T-helper 2 cell treated with Interferon-gamma antibody and Interleukin-4, amounts not matched to agents 100 ng/mL and 5 ng/mL, for 36 hours (primary cell): ENCODE data around the gene HK2. TPM values are rescaled to one million over a fixed set of nuclear protein-coding genes. Genes with fewer than 3 reads are reported as not detected.
"Not testable (repeated sequence)": the region's sequence is repeated elsewhere in the genome, so short reads cannot be mapped to it uniquely, and the experiment has no call there.

Source experiments
- intact Hi-C: fragments of 100-400 bp; cut with micrococcal nuclease; formaldehyde crosslinking; loops from one replicate; pipeline ENCODE4 v1.15.1; 2023
- total RNA-seq: library from RNA; stranded (reverse); gene quantifications from 2 replicates; pipeline ENCODE4 v1.2.3, GENCODE V29; 2022

HK2 gene
- total RNA-seq, 1 donor from 2014 or later: 34.2 TPM

DNA sequence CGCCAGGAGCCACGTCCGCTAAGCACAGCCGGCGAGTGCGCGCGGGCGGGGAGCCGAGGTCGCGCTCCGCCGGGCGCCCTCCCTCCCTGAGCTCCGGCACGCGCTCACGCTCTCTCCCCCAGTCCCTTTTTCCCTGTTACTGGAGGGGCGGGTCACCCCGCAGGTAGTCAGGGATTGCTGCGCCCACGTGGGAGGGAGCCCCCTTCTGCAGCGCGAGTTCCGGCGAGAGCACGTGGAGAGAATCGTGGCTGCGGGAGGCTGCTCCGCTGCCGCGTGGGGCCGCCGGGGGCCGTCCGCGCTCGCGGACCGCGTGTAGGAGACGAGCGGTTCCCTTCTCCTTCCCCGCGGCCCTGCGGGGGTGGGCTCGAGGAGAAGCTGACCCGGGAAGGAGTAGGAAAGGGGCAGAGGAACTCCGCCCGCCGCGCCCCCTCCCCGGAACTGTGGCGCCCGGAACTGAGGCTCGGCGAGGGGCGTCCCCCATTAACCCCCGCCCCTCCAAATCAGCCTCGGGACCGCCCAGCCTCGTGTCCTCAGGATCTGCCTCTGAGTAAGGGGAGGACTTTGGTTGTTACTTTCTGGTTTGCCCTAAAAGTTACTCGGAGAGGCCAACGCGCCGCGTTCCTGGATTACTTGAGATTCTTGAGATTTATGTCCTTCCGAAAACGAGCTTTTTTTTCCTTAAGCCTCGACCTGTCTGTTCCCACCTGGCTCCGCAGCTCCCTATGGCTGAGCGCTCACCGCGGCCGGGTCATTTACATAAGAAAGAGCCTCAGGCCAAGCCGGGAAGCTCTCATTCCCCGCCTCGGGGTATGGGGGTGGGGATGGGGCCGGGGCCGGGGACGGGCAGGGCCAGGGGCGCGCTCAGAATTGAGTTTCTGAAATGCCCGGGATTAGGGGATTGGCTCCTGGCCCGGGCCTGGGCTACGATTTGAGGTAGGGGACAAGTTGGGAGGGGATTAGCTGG, 1.1 kb downstream of the HK2 start:
- intact Hi-C loops: loop anchor here (1.0 to 10.0 kb wide), 6 partner anchors 124 to 1450 kb away; partner anchors contain the start of genes ALMS1, DOK1, LOXL3 and PCGF1

DNA sequence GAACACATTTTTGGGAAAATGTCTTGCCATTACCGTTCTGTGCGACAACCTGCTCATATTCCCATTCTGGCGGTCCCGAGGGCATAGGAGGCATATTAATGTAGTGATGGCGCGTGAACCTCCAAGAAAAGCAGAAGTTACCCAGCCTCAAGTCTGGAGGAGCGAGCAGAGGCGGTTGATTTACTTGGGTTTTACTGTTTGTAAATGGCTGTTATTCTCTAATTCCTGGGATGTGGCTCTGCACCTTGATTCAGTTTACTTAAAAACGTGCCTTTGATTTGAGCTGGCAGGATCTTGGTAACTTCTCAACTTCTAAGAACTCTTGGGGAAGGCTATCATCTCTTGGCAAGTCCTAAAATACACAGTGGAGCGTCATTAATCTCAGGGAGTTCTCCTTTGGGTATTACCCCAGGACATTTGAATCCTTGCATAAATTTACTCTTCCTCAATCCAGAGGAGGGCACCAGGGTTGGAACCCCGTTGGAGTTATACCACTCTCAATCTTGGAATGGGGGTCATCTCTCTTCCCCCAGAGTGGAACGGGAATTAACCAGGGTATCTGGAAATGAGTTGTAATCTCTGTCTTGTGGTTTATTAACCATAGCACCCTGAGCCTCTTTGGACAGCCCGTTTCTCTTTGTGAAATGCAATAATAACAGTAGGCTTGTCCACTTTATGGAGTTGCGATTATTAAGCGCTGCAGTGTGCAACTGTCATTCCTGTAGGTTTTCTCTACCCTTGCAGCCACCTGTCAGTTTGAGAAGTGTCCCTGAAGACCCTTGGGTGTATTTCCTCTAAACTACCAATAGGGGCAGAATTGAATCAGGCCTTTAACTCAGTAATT, 2.1 kb downstream of the HK2 start:
- intact Hi-C loops: loop anchor here (1.0 to 10.0 kb wide), 10 partner anchors 8 to 1451 kb away; partner anchors contain the start of genes ALMS1, DOK1, LOXL3 and PCGF1

DNA sequence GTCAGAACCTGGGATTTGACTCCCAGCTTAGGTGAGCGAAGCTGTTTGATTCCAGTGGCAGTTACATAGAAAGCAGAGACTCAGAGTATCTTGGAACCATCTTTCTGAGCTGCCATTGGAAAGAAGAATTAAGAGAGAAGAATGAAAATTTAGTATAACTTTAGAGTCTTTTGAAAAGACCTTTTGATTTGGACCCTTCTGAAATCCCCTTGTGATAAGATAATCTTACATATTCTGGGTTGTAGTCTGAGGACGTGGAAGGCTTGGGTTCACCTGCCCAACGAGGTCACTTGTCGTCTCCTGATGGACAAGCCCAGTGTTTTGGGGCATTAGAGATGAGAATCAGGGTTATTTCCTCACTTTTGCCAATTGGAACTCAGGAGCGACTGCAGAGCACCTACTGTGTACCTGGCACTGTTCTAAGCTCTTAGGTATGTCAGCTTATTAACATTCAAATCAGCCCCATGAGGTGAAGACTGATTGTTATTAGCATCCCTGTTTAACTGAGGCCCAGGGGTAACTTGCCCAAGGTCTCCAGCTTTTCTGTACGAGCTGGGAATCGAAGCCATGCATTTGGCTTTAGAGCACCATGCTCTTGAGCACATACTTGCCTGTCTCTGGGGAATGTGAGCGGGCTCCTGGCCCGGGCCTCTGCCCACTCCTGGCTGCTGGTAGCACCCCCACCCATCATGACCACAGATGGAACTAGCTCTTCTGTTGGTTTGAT, 2.9 kb downstream of the HK2 start:
- intact Hi-C loops: loop anchor here (1.0 to 10.0 kb wide), 7 partner anchors 7 to 1452 kb away; partner anchors contain the start of genes ALMS1, DOK1, LOXL3 and PCGF1

DNA sequence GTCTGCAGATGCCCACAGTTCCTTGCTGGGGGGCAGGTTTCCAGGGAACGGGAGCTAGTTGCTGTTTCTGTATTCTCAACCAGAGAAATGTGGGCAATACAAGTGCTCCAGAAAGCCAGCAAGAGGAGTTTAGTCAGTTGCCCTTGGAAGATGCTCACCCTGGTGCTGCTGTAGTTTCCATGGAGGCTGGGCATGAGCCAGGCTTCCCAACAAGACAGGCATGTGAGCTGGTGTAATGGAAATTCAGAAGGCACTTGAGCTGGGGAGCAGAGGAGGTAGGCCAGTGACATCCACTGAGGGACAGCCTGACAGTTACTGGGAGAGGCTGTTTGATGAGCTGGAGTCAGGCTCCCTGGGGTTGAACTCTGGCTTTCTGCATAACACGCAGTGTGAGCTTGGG, 7.7 kb downstream of the HK2 start:
- intact Hi-C loops: no loop called here

DNA sequence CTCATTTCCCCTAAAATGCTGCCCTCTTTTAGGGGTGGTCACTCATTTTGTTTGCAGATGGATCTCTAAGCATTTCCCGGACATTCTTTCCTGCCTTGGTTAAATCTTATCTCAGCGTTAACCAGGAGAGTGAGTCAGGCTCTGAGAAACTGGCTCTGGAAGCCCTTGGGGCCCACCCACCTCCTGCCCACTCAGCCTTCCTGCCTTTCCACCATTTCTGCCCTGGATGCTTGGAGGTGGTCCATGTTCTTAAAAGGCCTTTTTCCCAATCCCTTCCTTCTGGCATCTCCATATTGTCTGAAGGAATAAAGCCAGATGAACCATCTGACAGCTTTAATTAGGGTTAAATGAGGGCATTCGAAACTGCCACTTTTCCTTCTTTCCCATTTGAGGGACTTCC, 9.5 kb downstream of the HK2 start:
- intact Hi-C loops: no loop called here

DNA sequence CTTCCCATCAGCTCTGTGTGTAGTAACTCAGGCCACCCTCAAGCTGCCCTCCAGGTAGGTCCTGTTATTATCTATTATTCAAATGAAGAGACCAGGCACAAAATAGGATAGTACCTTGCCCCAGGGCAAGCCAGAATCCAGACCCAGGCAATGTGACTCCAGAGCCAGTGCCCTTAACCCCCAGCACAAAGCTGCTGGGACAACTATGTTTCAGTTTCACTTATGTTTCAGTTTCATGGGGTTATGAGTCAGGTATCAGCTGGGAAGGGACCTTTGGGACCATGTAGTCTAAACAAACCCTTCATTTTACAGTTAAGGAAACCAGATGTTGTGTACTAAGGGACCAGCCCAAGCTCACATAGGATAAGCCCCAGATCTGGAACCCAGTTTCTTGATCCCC, 10.0 kb downstream of the HK2 start:
- intact Hi-C loops: loop anchor here (1.0 kb wide), 1 partner anchor 8 kb away; no protein-coding TSS in a partner anchor

DNA sequence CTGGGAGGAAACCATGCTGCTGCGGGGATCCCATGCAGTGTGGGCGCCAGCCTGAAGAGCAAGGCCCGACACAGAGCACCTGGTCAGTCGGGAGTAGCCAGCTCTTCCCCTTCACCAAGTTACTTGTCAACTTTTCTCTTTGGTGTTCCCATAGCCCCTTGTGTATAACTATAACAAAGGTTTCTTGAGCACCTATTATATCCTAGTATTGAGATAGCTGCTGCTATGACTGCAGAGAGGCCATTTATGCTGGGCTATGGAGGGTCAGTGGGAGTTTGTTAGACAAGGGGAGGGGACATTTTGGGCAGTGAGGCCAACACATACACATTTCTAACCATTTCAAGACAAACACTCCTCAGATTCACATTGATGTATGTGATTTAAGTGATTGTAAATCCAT, 10.8 kb downstream of the HK2 start:
- intact Hi-C loops: loop anchor here (1.0 kb wide), 1 partner anchor 8 kb away; no protein-coding TSS in a partner anchor

DNA sequence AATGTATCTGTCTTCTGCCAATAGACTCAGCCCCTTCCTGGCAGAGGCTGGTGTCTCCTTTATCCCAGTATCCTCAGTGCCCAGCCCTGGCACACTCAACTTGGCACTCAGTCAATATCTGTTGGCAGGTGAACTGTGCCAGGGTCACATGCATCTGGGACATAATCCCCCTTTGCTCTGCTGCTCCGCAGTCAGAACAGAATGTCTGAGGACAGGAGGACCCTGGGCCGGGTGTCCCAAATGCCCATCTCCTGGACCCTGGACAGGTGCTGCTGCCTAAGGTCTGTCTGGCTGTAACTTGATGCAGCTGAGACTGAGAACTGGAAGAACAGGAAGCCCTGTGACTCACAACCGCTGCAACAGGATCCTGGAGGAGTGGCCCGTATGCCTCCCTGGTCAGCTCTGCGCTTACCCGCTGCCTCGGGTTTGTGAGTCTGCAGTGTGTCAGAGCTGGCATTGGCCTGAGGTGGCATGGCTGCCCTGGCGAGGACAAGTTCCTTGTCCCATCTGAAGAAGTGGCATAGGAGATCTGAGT, 11.4 kb downstream of the HK2 start:
- intact Hi-C loops: no loop called here

DNA sequence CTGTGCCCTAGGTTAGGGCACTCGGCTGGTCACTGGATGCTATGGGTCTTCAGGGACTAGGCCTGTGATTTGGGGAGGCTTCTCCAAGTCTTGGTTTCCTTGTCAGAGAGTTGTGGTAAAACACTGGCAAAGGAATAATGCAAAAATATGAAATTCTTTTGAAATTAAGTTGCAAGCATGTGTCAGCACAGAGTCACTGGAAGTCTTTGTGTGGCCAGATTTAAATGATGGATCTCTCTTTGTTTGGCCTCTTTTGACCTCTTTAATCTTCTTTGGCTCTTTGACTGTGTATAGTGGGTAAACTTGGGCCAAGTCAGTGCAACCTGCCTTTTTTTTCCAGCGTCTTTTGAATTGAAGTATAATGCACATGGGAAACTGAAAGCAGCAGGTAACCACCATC, 12.1 kb downstream of the HK2 start:
- intact Hi-C loops: no loop called here

DNA sequence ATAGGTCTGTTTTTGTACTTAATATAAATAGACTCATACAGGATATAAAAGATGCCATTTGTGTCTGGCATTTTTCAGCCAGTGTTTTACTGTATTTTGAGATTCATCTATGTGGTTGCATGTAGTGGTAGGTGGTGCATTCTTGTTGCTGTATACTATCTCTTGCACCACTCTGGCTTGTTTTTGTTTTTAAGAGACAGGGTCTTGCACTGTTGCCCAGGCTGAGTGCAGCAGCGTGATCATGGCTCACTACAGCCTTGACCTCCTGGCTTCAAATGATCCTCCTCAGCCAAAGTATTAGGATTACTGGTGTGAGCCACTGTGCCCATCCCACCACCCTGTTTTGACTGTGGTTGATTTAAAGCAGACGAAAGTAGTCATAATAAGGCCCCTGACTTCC, 12.6 kb downstream of the HK2 start:
- intact Hi-C loops: no loop called here

DNA sequence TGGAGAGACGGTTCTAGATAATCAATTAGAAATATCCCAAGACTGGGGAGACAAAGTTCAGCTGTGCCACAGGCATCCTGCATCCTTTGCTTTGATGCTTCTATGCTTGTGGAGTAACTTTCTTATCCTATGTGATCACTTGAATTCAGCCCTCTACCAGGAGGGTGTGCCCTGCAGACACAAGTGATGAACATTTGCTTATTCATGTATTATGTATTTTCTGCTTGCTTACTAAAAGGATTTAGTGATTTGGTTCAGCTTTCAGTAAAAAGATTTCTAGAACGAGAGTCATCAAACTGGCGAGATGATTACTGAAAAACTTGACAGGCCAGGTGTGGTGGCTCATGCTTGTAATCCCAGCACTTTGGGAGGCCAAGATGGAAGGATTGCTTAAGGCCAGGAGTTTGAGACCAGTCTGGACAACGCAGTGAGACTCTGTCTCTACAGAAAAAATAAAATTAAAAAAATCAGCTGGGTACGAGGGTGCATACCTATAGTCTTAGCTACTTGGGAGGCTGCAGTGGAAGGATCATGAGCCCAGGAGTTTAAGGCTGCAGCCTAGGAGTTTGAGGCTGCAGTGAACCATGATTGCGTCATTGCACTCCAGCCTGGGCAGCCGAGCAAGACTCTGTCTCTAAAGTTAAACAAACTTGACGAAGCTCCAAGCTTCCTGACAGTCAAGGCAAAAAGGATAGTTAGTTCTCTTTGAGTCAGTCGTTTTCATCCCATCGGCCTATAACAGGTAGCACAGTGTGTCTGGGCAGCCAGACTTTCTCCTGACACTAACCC, 13.3 kb downstream of the HK2 start:
- intact Hi-C loops: no loop called here

DNA sequence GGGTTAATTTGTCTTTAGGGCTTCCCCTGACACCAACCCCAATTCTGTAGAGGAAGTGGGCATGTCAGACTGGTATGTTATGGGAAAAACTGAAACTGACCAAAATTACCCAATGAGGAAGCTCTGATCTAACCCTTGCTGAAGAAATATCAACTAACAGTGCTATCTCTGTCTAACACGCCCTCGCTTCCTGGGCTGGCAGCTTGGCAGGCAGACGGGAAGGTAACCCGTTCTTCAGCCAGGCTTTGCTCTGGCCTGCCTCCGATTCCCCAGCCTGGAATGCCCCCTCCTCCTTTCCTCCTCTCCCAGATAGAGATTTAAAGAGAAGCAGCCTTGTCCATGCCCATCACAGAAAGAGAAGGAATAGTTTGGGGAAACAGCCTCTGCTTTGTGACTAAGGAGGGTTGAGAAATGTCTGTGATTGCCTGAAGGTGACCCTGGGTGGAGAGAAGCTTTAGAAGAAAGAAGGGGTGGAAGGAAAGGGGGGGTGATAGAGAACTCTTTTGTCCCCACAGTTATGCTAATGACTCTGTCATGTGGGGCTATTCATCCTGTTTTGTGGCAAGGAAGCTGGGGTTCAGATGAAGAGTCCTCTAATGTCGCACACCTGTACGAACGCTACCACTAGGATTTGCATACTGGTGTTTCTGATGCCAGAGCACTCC, 15.4 kb downstream of the HK2 start:
- intact Hi-C loops: loop anchor here (1.0 kb wide), 1 partner anchor 13 kb away; no protein-coding TSS in a partner anchor

DNA sequence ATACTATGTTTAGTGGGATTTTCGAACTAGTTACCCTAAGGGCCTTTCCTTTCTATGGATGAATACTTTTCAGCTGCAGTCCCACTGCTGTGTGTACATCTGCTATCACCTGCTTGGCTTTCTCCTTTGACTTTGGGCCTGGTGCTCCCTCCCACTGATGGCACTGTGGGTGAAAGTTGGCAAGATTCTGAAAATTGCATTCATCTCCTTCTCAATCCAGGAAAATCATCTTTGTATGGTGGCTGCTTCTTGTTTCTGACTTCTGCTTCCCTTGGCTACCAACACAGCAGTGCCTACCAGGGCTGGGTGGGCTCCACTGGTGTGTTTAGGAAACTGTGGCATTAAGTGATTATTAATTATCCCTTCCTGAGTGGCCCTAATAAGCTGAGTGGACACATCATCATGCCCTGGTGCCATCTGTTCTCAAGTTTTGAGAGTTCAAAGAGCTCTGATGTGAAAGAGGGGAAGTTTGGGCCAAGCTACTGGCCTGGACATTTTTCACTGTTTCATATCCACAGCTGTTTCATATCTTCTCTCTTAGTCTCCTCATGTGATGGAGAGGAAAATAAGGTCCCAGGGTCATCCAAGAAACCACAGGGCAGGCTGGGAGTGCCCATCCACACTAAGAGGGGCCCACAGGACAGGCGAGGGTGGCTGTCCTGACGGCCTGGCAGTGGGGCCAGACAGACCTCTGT, 16.7 kb downstream of the HK2 start:
- intact Hi-C loops: no loop called here

DNA sequence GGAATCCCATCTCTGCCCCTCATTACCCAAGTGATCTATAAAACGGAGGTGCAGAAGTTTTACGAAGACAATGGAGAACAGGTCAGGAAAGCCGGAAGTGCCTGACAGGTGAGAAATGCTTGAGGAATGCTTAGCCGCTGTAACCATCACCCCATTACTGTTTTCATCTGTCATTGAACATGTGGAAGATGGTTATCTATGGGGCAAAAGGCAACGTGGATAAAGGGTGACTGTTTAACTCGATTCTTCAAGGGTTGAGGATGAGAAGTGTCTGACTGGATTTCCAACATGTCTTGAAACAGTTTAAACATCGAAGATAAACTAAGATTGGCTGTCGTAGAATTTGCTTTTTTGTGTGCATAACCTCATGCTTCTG, 17.3 kb downstream of the HK2 start:
- intact Hi-C loops: no loop called here

DNA sequence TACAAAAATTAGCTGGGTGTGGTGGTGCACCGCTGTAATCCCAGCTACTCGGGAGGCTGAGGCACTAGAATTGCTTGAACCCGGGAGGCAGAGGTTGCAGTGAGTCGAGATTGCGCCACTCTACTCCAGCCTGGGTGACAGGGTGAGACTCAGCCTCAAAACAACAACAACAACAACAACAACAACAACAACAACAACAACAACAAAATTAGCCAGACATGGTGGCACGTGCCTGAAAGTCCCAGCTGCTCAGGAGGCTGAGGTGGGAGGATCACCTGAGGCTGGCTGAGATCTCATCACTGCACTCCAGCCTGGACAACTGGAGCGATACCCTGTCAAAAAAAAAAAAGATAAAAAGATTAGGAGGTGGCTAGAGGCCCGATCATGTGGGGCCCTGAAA, 19.4 kb downstream of the HK2 start:
- intact Hi-C loops: not testable (repeated sequence)

DNA sequence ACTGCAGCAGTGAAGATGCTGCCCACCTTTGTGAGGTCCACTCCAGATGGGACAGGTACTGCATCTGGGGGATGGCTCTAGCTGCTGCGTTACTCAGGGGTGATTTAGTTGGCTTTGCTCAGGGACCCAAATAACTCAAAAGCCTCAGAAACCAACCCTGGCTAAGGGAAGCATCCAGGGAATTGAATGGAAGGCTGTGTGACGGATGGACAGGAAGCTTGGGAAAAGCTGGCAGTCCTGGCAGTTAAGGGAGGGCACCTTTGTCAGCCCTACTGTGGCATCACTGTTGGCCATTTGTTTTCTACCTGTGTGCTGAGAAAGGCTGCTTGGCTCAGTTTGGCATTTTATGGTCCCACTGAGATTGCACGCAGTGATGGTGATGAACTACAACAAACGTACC, 20.5 kb downstream of the HK2 start:
- intact Hi-C loops: no loop called here

DNA sequence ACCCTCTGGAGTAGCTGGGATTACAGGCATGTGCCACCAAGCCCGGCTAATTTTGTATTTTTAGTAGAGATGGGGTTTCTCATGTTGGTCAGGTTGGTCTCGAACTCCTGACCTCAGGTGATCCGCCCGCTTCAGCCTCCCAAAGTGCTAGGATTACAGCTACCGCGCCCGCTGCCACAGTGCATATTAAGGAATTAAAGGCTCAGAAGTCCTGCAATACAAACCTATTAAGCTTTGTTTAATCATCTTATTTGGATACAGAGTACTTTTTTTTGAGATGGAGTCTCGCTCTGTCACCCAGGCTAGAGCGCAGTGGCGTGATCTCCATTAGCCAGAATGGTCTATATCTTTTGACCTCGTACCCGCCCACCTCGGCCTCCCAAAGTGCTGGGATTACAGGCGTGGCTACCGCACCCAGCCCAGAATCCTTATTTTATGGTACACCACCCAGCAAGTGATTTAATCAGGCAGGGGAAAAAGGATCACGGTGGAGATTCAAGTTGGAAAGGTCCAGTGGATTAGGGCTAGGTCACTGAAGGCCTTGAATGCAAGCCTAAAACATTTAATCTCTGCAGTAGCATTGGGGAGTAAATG, 21.3 kb downstream of the HK2 start:
- intact Hi-C loops: not testable (repeated sequence)

DNA sequence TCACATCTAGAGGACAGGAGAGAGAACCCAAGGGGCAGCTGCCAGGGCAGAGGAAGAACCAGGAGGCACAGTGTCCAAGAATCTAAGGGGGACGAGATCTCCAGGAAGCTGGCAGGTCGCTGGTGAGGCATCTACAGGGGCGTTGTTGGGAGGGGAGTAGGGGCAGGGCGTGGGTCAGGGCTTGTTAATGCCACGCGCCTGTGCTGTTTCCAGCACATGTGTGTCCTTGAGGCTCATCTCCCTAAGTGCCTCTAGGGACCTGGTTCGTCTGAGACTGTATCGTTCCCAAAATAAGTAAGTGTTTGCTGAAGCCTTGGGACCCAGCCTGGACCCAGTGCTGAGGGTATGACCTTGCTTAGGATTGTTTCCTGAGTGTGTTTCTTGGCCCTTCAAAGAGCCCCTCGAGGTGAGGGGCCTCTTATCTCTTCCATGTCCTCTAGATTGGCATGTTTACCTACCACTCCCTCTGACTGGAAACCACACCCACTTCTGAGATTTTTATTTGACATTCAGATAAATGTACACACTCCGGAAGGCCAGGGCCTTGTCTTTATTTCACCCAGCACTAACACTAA, 22.2 kb downstream of the HK2 start:
- intact Hi-C loops: no loop called here
